ENCODE measurements around the gene TNS4. TPM values are rescaled to one million over a fixed set of nuclear protein-coding genes. Genes with fewer than 3 reads are reported as not detected.

The TNS4 gene
- total RNA-seq, 1 experiment from 2014 or later: 0.59 TPM

- no peak overlapping the region for H2BK5ac ChIP-seq (ENCODE audit: insufficient read length, low read length)
- peaks cover 24% of the 10 kb centered on the region for H3K27me3 Mint-ChIP-seq (ENCODE audit: low read depth)
- H3K27ac Mint-ChIP-seq: no peak overlapping the region; a peak in 1 of 7 replicates
- peaks cover 16% of the 10 kb centered on the region for H3K23me2 ChIP-seq (ENCODE audit: insufficient read length, low read depth, low read length, poor library complexity, severe bottlenecking)
- no peak overlapping the region for H3K18ac ChIP-seq (ENCODE audit: insufficient read length, low read depth, low read length)
- H3T11ph ChIP-seq (ENCODE audit: low read length): no peak overlapping the region
- H3K9me3 ChIP-seq (ENCODE audit: control insufficient read depth, low read depth, low read length): no peaks in the 10 kb centered on the region
- H2BK15ac ChIP-seq (ENCODE audit: low read depth, low read length): no peak overlapping the region
- H3K4me2 ChIP-seq (ENCODE audit: insufficient read depth, insufficient read length, low read length): no peak overlapping the region
- no peak for DNase-seq
- H4K20me1 ChIP-seq (ENCODE audit: control insufficient read depth, insufficient read depth, insufficient read length): no peaks in the 10 kb centered on the region
- H3K23ac ChIP-seq (ENCODE audit: insufficient read length, low read depth, low read length): no peak overlapping the region
- no peak overlapping the region for H3K9ac ChIP-seq (ENCODE audit: extremely low read depth, insufficient read length, low read length)
- no CpG with 5 or more reads among the region's 4 CpGs for WGBS (ENCODE audit: extremely low coverage, insufficient read length, low lambda C conversion rate)
- TF ChIP-seq CTCF (conservative IDR thresholded peaks at IDR 0.05): no peak
- no peaks in the 10 kb centered on the region for H3K79me1 ChIP-seq (ENCODE audit: insufficient read depth, low read depth, low read length, poor library complexity, severe bottlenecking)
- H3K27ac ChIP-seq (ENCODE audit: insufficient read length, low read depth, low read length): no peak overlapping the region
- H3K9me3 Mint-ChIP-seq: no peaks in the 10 kb centered on the region; a peak in 1 of 5 replicates
- H3K4ac ChIP-seq (ENCODE audit: low read depth, low read length): no peak overlapping the region
- no peak overlapping the region for H4K91ac ChIP-seq (ENCODE audit: insufficient read length, low read depth, low read length)
- no peak overlapping the region for H3K56ac ChIP-seq (ENCODE audit: insufficient read length, low read depth, low read length)
- H3K4me1 ChIP-seq (ENCODE audit: insufficient read depth, low read length): peaks cover 3% of the 10 kb centered on the region; the same call in 1 of the 2 replicates
- H3K14ac ChIP-seq (ENCODE audit: insufficient read depth, low read length): no peak overlapping the region
- no peak overlapping the region for H2AFZ ChIP-seq (ENCODE audit: low read length)
- no peak overlapping the region for H2BK20ac ChIP-seq (ENCODE audit: low read depth, low read length, poor library complexity, severe bottlenecking)
- no peak overlapping the region for H4K5ac ChIP-seq (ENCODE audit: insufficient read length, low read depth, low read length)
- no peak overlapping the region for H2BK12ac ChIP-seq (ENCODE audit: insufficient read length, low read depth, low read length)
- H2AK5ac ChIP-seq (ENCODE audit: insufficient read length, low read length): no peak overlapping the region
- peaks cover 20 to 22% of the 10 kb centered on the region in 2 experiments for H3K4me1 Mint-ChIP-seq
- H3K27me3 ChIP-seq (ENCODE audit: insufficient read depth, low read length): no peaks in the 10 kb centered on the region
- peaks cover 0 to 6% (median 0%) of the 10 kb centered on the region in 3 experiments; a peak in 2 of 7 replicates for H3K36me3 Mint-ChIP-seq (ENCODE audit: insufficient read depth in 1 of 3, low read depth in 3 of 3)
- H2BK120ac ChIP-seq (ENCODE audit: low read depth, low read length, poor library complexity, severe bottlenecking): no peak overlapping the region
- H3K4me3 Mint-ChIP-seq: no peak overlapping the region
- no peaks in the 10 kb centered on the region; the same call in 1 of the 2 replicates for H3K79me2 ChIP-seq (ENCODE audit: insufficient read depth, low read length)
- no peak overlapping the region for H4K8ac ChIP-seq (replicated peaks; ENCODE audit: insufficient read length, low read depth, low read length)
Observed at GRCh38 chr17:40440166-40440565, 61.3 kb downstream of the TNS4 start.
